Suppressor macrophage treated with lipopolysaccharide for 1 hour (primary cell): ENCODE results near the gene THOC1.
A peak's percentile ranks its signal among the peaks of the same experiment; 100 is the strongest.

Experiments
- DNase-seq, 3 donors: peaks; one replicate each; pipeline ENCODE4 v3.0.0-alpha.2; 2020 to 2022

THOC1 gene

GRCh38 chr18:213505-213904 is 54.3 kb downstream of the THOC1 start:
- DNase-seq, result no peak

- peak in 1 of 3 donors; percentile 5 for DNase-seq
These were observed 55.1 kb downstream of the THOC1 start for GRCh38 chr18:212780-213179.

GRCh38 chr18:211582-211981 is 56.3 kb downstream of the THOC1 start:
- DNase-seq, result no peak

- DNase-seq, result no peak
These were observed 57.1 kb downstream of the THOC1 start for GRCh38 chr18:210733-211132.

GRCh38 chr18:210075-210474 is 57.8 kb downstream of the THOC1 start:
- no peak for DNase-seq

GRCh38 chr18:199768-200167 is 68.1 kb downstream of the THOC1 start:
- DNase-seq, result no peak

- DNase-seq, result no peak
These were observed 68.6 kb downstream of the THOC1 start for GRCh38 chr18:199214-199613.

GRCh38 chr18:195651-196050 is 72.2 kb downstream of the THOC1 start:
- DNase-seq, result no peak

- no peak for DNase-seq
These were observed 75.0 kb downstream of the THOC1 start for GRCh38 chr18:192801-193200.

GRCh38 chr18:191725-192124 is 76.1 kb downstream of the THOC1 start:
- DNase-seq, result no peak

- DNase-seq, result no peak
These were observed 78.6 kb downstream of the THOC1 start for GRCh38 chr18:189254-189653.

- DNase-seq, result no peak
These were observed 84.1 kb downstream of the THOC1 start for GRCh38 chr18:183769-184168.

GRCh38 chr18:181711-182110 is 86.1 kb downstream of the THOC1 start:
- DNase-seq, result no peak

- no peak for DNase-seq
These were observed 88.3 kb downstream of the THOC1 start for GRCh38 chr18:179499-179898.

GRCh38 chr18:172361-172760 is 95.5 kb downstream of the THOC1 start:
- DNase-seq, result no peak
